Tibial nerve (tissue), 3 donors: ENCODE measurements around the gene SHISA7.

Experiments used
- CTCF ChIP-seq, 5 experiments: fragments of 200-600 bp in 3 of 5; fragments of 450-650 bp in 2 of 5; sonication (generic) in 3 of 5; IDR thresholded peaks; one replicate each; pipeline ENCODE4 v1.5.1; 2016 to 2019; ENCODE audit warnings: antibody characterized with exemption in 5 of 5, mild to moderate bottlenecking in 3 of 5, moderate library complexity in 2 of 5
- POLR2A ChIP-seq, 2 donors: fragments of 450-650 bp; IDR thresholded peaks; one replicate each; pipeline ENCODE4 v1.6.1; 2017; ENCODE audit warnings: antibody characterized with exemption in 2 of 2, mild to moderate bottlenecking in 2 of 2, moderate library complexity in 2 of 2

- TF ChIP-seq POLR2A (IDR thresholded peaks at IDR 0.05): no peak
- TF ChIP-seq CTCF (IDR thresholded peaks at IDR 0.05): no peak
These were observed 23.1 kb upstream of the SHISA7 start for GRCh38 chr19:55466241-55466614.
